Brain microvascular endothelial cell (primary cell): ENCODE data around the gene PHAF1.

Source experiments
- DNase-seq: peaks from one replicate; pipeline ENCODE4 v3.0.0-alpha.2; 2020
- H3K27ac ChIP-seq: fragments of 250-450 bp; sonication (Bioruptor Pico); 2 replicates; pipeline ENCODE4 v1.5.1; 2020; ENCODE audit warnings: mild to moderate bottlenecking, moderate library complexity
- H3K27me3 ChIP-seq: fragments of 250-450 bp; sonication (Bioruptor Pico); replicated peaks from 2 replicates; pipeline ENCODE4 v1.5.1; 2020; ENCODE audit warnings: mild to moderate bottlenecking
- H3K36me3 ChIP-seq: fragments of 250-450 bp; sonication (Bioruptor Pico); replicated peaks from 2 replicates; pipeline ENCODE4 v1.5.1; 2020; ENCODE audit warnings: mild to moderate bottlenecking
- H3K4me3 ChIP-seq: 2 replicates; pipeline ENCODE4 v1.5.1; 2011; ENCODE audit warnings: low read depth, mild to moderate bottlenecking, control low read depth, low read length, moderate library complexity
- CTCF ChIP-seq: IDR thresholded peaks from 2 replicates; pipeline ENCODE4 v1.5.1; 2011; ENCODE audit warnings: low read depth, mild to moderate bottlenecking, moderate library complexity, low read length, control low read depth, inconsistent platforms; ENCODE audit errors: missing control alignments
- in situ Hi-C: cut with HindIII; loops from 2 replicates; pipeline ENCODE4 v1.10.0; 2017; ENCODE audit warnings: low sequenced_read_pairs, low pct_ligation_motif_present

Gene PHAF1

DNA sequence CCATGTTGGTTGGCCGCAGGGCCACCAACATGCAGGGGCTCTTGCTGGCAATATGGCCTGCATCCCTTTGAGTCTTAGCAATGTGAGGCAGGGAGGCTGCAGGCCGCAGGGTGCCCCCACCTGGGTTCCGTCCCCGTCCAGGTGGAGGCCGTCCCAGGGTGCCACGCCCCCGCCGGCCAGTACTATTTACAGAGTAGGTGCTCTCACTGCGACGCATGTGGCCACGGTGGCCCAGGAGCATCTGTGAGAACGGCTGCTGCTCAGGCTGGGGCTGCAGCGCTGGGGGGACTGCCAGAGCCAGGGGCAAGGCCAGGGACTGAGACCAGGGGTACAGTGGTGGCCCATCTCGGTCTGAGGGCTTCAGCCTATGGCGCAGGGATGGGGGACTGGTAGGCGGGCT, 70.4 kb downstream of the PHAF1 start:
- Histone ChIP-seq H3K27me3 (no peaks in the 10 kb centered on the region), H3K4me3 (no peak overlapping the region), H3K36me3 (no peaks in the 10 kb centered on the region), H3K27ac (no peak overlapping the region)
- in situ Hi-C loops, result no loop called here
- no peak for TF ChIP-seq CTCF
- no peak for DNase-seq

GRCh38 chr16:67181346-67181745, 71.6 kb downstream of the PHAF1 start:
- peak; percentile 69 for DNase-seq
- in situ Hi-C loops, result no loop called here
- no peak for TF ChIP-seq CTCF
- no peaks in the 10 kb centered on the region for H3K36me3 ChIP-seq
- no peak overlapping the region for H3K27ac ChIP-seq
- H3K27me3 ChIP-seq, result no peaks in the 10 kb centered on the region
- no peak overlapping the region for H3K4me3 ChIP-seq

DNA sequence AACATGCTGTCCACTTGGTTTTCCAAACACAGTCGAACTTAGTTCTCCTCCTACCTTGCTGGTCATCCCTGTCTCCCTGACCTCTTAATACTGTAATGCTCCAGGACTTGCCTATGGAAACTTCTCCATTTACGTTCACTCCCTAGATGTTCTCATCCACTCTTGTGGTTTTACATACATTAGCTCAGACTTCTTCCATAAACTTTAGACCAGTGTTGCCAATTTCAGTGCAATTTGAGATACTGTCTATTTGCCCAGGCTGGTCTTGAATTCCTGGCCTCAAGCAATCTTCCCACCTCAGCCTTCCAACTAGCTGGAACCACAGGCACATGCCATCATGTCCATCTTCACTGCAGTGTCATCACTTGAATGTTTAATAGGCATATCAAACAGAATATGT, 72.5 kb downstream of the PHAF1 start:
- in situ Hi-C loops, result no loop called here
- no peaks in the 10 kb centered on the region for H3K27me3 ChIP-seq
- no peak overlapping the region for H3K27ac ChIP-seq
- no peaks in the 10 kb centered on the region for H3K36me3 ChIP-seq
- H3K4me3 ChIP-seq, result no peak overlapping the region
- no peak for DNase-seq
- no peak for TF ChIP-seq CTCF

GRCh38 chr16:67183284-67183626, 73.5 kb downstream of the PHAF1 start:
- H3K27ac ChIP-seq, result peak overlapping the region; percentile 97
- TF ChIP-seq CTCF, result no peak
- no peaks in the 10 kb centered on the region for H3K27me3 ChIP-seq
- in situ Hi-C loops, result no loop called here
- no peaks in the 10 kb centered on the region for H3K36me3 ChIP-seq
- peak overlapping the region; percentile 73 for H3K4me3 ChIP-seq
- no peak for DNase-seq

DNA sequence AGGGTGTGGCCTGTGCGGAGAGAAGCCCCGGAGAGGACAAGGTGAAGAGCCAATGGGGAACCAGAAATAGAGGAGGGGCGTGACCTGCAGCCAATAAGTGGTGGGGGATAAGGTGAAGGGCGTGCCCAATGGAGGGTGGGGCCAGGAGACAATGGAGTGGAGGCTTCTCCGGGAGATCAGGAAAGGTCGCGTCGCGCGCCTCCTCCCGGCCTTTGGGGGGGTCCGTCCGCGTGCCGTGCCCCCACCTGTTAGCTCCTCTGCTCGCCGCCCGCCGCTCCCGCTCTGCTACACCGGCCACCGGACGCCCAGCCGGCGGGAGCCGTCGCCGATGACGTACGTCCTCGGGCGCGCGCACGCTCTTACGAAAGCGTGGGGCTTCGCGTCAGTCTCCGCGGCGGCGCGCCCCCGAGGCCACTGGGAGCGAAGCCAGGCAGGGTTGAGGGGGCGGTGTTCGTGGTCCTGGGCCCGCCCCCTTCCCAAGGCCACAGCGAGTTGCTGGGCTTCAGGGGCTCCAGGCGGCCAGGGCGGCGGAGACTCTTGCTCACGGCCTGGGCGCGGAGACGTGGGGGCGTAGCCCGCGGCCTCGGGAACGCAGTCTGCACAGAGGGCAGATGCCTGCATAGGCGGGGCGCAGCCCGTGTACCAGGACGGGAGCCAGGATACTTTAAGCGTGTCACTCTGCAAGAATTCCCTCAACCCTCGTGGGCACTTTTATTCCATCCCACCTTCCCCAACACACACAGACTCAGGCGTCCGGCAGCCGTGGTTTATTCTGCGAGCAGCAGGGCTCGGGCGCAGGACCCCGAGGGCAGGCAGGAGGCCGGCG, 74.1 kb downstream of the PHAF1 start, which contains the start of gene MATCAP1:
Gene MATCAP1 (minus strand): TSS at position 337 of the 826 bp plus-strand sequence. CDS start 3,353 bp downstream, outside the sequence.
- Histone ChIP-seq H3K4me3 (peak within 1 kb of the TSS; percentile 73), H3K36me3 (no peaks in the 10 kb centered on the region), H3K27me3 (no peaks in the 10 kb centered on the region), H3K27ac (peak within 1 kb of the TSS; percentile 97)
- no peak for TF ChIP-seq CTCF
- DNase-seq, result peak; percentile 97
- in situ Hi-C loops, result no loop called here
